Loucy (cell line): ENCODE data around the gene TSPAN9.

ENCODE experiments used
- H2AFZ ChIP-seq: fragments of 200-600 bp; sonication (generic); 2 replicates; pipeline ENCODE4 v1.6.0; 2016; ENCODE audit warnings: antibody characterized with exemption, mild to moderate bottlenecking, low read length, moderate library complexity
- H3F3A ChIP-seq: fragments of 200-600 bp; 2 replicates; pipeline ENCODE4 v1.6.0; 2016; ENCODE audit warnings: antibody characterized with exemption, low read depth, mild to moderate bottlenecking
- H3K27me3 ChIP-seq: fragments of 200-600 bp; sonication (generic); 2 replicates; pipeline ENCODE4 v1.6.1; 2014; ENCODE audit warnings: low read length, mild to moderate bottlenecking; ENCODE audit not compliant: insufficient read depth, poor library complexity, severe bottlenecking
- H3K36me3 ChIP-seq: fragments of 200-600 bp; sonication (generic); 2 replicates; pipeline ENCODE4 v1.6.1; 2016; ENCODE audit warnings: low read length; ENCODE audit not compliant: insufficient read depth
- H3K4me1 ChIP-seq: fragments of 200-600 bp; sonication (generic); 2 replicates; pipeline ENCODE4 v1.5.1; 2014; ENCODE audit warnings: low read length, mild to moderate bottlenecking; ENCODE audit not compliant: insufficient read depth, poor library complexity, severe bottlenecking
- H3K4me2 ChIP-seq: fragments of 200-600 bp; sonication (generic); 2 replicates; pipeline ENCODE4 v1.6.0; 2014; ENCODE audit warnings: antibody characterized with exemption, low read length, low read depth, mild to moderate bottlenecking; ENCODE audit not compliant: poor library complexity, severe bottlenecking
- H3K4me3 ChIP-seq: fragments of 200-600 bp; sonication (generic); 2 replicates; pipeline ENCODE4 v1.5.1; 2014; ENCODE audit warnings: low read length, mild to moderate bottlenecking, mixed read lengths; ENCODE audit not compliant: poor library complexity, severe bottlenecking
- H3K79me2 ChIP-seq: fragments of 200-600 bp; sonication (generic); 2 replicates; pipeline ENCODE4 v1.6.1; 2014; ENCODE audit warnings: low read length; ENCODE audit not compliant: insufficient read depth
- H3K9ac ChIP-seq: fragments of 200-600 bp; sonication (generic); 2 replicates; pipeline ENCODE4 v1.6.0; 2014; ENCODE audit warnings: mild to moderate bottlenecking, low read depth, low read length, moderate library complexity; ENCODE audit not compliant: poor library complexity, severe bottlenecking
- H3K9me2 ChIP-seq: fragments of 200-600 bp; sonication (generic); replicated peaks from 2 replicates; pipeline ENCODE4 v1.6.1; 2016; ENCODE audit warnings: low read depth, low read length, mixed read lengths
- H3K9me3 ChIP-seq: fragments of 200-600 bp; sonication (generic); 2 replicates; pipeline ENCODE4 v1.6.1; 2014; ENCODE audit warnings: mild to moderate bottlenecking, antibody characterized with exemption, low read length, low read depth; ENCODE audit not compliant: insufficient read depth
- H4K20me1 ChIP-seq: fragments of 200-600 bp; sonication (generic); 2 replicates; pipeline ENCODE4 v1.6.0; 2014; ENCODE audit warnings: antibody characterized with exemption, low read length, mild to moderate bottlenecking; ENCODE audit not compliant: insufficient read depth, poor library complexity, severe bottlenecking
- CTCF ChIP-seq: fragments of 200-600 bp; sonication (generic); conservative IDR thresholded peaks from 2 replicates; pipeline ENCODE4 v1.5.1; 2014; ENCODE audit warnings: mild to moderate bottlenecking, antibody characterized with exemption, low read length
- EZH2phosphoT487 ChIP-seq: fragments of 200-600 bp; IDR thresholded peaks from 2 replicates; pipeline ENCODE4 v1.6.1; 2018; ENCODE audit warnings: antibody characterized with exemption, mild to moderate bottlenecking, moderate library complexity, borderline replicate concordance

Gene TSPAN9

GRCh38 chr12:3135522-3136461 lies 58.6 kb downstream of the TSPAN9 start:
- Histone ChIP-seq H3K4me1 (no peaks in the 10 kb centered on the region), H3K4me2 (no peak overlapping the region), H4K20me1 (no peaks in the 10 kb centered on the region), H2AFZ (no peak overlapping the region), H3K79me2 (no peaks in the 10 kb centered on the region), H3K9ac (no peak overlapping the region), H3K9me2 (no peaks in the 10 kb centered on the region), H3K27me3 (peaks cover 29% of the 10 kb centered on the region), H3K4me3 (no peak overlapping the region), H3K36me3 (no peaks in the 10 kb centered on the region), H3F3A (no peaks in the 10 kb centered on the region), H3K9me3 (no peaks in the 10 kb centered on the region)
- TF ChIP-seq CTCF: peak; percentile 78
- no peak for TF ChIP-seq EZH2phosphoT487

DNA sequence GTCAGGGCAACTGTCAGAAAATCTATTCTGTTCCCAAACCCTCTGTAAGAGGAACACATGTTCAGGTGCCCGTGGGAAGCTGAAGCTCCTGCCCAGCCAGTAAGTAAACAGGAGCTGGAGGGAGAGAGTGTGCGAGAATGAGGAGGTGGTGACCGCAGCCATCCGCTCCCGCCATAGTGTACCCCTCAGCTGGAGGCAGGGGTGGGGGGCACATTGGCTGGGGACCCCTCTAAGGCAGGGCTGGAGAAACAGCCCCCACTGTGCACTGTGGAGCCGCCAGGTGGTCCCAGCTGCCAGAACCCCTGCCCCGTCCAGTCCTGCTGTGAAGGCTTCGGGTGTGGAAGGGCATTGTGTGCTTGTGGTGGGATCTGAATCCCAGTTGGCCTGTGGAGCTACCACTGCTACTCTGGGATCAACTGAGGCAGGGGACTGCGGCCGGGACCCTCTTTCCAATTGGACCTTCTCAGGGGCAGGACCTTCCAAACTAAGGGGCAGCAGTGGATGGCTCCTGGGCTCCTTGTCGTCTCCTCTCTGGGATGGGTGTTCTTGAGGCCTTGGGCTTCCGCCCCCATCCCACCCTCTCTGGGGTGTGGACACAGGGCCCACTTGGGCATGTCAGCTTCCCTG lies 59.6 kb downstream of the TSPAN9 start:
- Histone ChIP-seq H4K20me1 (no peaks in the 10 kb centered on the region), H3K9me3 (no peaks in the 10 kb centered on the region), H3K36me3 (no peaks in the 10 kb centered on the region), H2AFZ (no peak overlapping the region), H3K4me1 (no peaks in the 10 kb centered on the region), H3K9ac (no peak overlapping the region), H3K27me3 (peaks cover 20% of the 10 kb centered on the region), H3F3A (no peaks in the 10 kb centered on the region), H3K4me2 (no peak overlapping the region), H3K79me2 (no peaks in the 10 kb centered on the region), H3K9me2 (no peaks in the 10 kb centered on the region), H3K4me3 (no peak overlapping the region)
- no peak for TF ChIP-seq CTCF
- TF ChIP-seq EZH2phosphoT487: no peak

DNA sequence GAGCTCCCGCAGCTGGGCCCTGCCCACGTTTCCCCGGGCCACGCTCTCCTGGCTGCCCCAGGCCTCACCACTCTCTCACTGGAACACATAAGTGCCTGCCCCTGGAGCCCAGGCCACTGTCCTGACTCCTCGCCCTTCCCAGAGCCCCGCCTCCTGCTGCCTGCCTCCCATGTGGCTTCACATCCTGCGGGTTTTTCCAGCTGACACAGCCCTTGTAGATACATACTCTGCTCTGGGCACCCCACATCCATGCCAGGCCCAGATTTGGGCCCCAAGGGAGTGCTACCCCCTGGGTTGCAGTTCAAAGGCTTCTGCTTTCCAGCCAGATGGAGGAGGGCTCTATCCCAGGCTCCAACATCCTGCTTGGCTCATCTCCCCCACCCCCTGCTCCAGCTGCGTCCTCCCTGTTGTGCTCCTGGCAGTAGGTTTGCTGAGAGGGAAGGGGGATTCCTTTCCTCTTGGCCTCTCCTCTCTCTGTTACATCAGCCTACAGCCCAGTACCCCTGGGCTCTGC lies 60.1 kb downstream of the TSPAN9 start:
- no peaks in the 10 kb centered on the region for H3K4me1 ChIP-seq
- no peaks in the 10 kb centered on the region for H3F3A ChIP-seq
- H3K4me2 ChIP-seq: no peak overlapping the region
- no peaks in the 10 kb centered on the region for H3K36me3 ChIP-seq
- no peaks in the 10 kb centered on the region for H3K79me2 ChIP-seq
- no peak overlapping the region for H3K9ac ChIP-seq
- H3K4me3 ChIP-seq: no peak overlapping the region
- peaks cover 14% of the 10 kb centered on the region for H3K27me3 ChIP-seq
- no peaks in the 10 kb centered on the region for H4K20me1 ChIP-seq
- TF ChIP-seq CTCF (no peak), EZH2phosphoT487 (no peak)
- no peaks in the 10 kb centered on the region for H3K9me2 ChIP-seq
- no peaks in the 10 kb centered on the region for H3K9me3 ChIP-seq
- H2AFZ ChIP-seq: no peak overlapping the region
